IPS-18c (cell line): Measurements from ENCODE around the gene PRKAG2.
A peak's percentile ranks its signal among the peaks of the same experiment; 100 is the strongest.
"Not testable (repeated sequence)": the region's sequence is repeated elsewhere in the genome, so short reads cannot be mapped to it uniquely, and the experiment has no call there.

Experiments
- H3K4me3 ChIP-seq: 2 replicates; pipeline ENCODE4 v1.7.0; 2013; ENCODE audit warnings: low read depth, mild to moderate bottlenecking, low read length, moderate library complexity; ENCODE audit not compliant: insufficient read depth
- H3K9me3 ChIP-seq: one replicate; pipeline ENCODE4 v1.6.1; 2013; ENCODE audit warnings: mild to moderate bottlenecking, low read length, moderate library complexity; ENCODE audit not compliant: control insufficient read depth, insufficient read depth

PRKAG2 gene

GRCh38 chr7:151876899-151877777, at the start of gene PRKAG2:
TSS of gene PRKAG2 (minus strand) at chr7:151877115. CDS start at chr7:151876620, 495 bp downstream.
- Histone ChIP-seq H3K9me3 (peaks cover 2% of the 10 kb centered on the region), H3K4me3 (peak within 1 kb of the TSS; percentile 62)

- H3K4me3 ChIP-seq = no peak overlapping the region
Observed at GRCh38 chr7:151926336-151926712, 49.4 kb upstream of the PRKAG2 start.

GRCh38 chr7:151925446-151926335, 48.8 kb upstream of the PRKAG2 start:
- no peak overlapping the region for H3K4me3 ChIP-seq
- peaks cover 4% of the 10 kb centered on the region for H3K9me3 ChIP-seq

More at GRCh38 chr7:151926336-151926712, 49.4 kb upstream of the PRKAG2 start:
- peaks cover 4% of the 10 kb centered on the region for H3K9me3 ChIP-seq

GRCh38 chr7:151924508-151924907, 47.6 kb upstream of the PRKAG2 start:
- H3K9me3 ChIP-seq = peaks cover 2% of the 10 kb centered on the region
- H3K4me3 ChIP-seq = no peak overlapping the region

GRCh38 chr7:151924001-151924400, 47.1 kb upstream of the PRKAG2 start:
- Histone ChIP-seq H3K4me3 (no peak overlapping the region), H3K9me3 (peaks cover 2% of the 10 kb centered on the region)

GRCh38 chr7:151923097-151923876, 46.4 kb upstream of the PRKAG2 start:
- Histone ChIP-seq H3K4me3 (no peak overlapping the region), H3K9me3 (peaks cover 2% of the 10 kb centered on the region)

- Histone ChIP-seq H3K9me3 (peaks cover 2% of the 10 kb centered on the region), H3K4me3 (no peak overlapping the region)
Observed at GRCh38 chr7:151921451-151921850, 44.5 kb upstream of the PRKAG2 start.

- H3K4me3 ChIP-seq = no peak overlapping the region
- H3K9me3 ChIP-seq = no peaks in the 10 kb centered on the region
Observed at GRCh38 chr7:151920488-151920887, 43.6 kb upstream of the PRKAG2 start.

GRCh38 chr7:151919595-151919994, 42.7 kb upstream of the PRKAG2 start:
- Histone ChIP-seq H3K4me3 (no peak overlapping the region), H3K9me3 (no peaks in the 10 kb centered on the region)

GRCh38 chr7:151918510-151918843, 41.6 kb upstream of the PRKAG2 start:
- Histone ChIP-seq H3K4me3 (no peak overlapping the region), H3K9me3 (no peaks in the 10 kb centered on the region)

- no peak overlapping the region for H3K4me3 ChIP-seq
- H3K9me3 ChIP-seq = no peaks in the 10 kb centered on the region
Observed at GRCh38 chr7:151917791-151918509, 41.0 kb upstream of the PRKAG2 start.

- Histone ChIP-seq H3K9me3 (no peaks in the 10 kb centered on the region), H3K4me3 (no peak overlapping the region)
Observed at GRCh38 chr7:151914051-151914450, 37.1 kb upstream of the PRKAG2 start.

GRCh38 chr7:151910655-151911054, 33.7 kb upstream of the PRKAG2 start:
- not testable (repeated sequence) for H3K4me3 ChIP-seq, H3K9me3 ChIP-seq

GRCh38 chr7:151907115-151907514, 30.2 kb upstream of the PRKAG2 start:
- H3K4me3 ChIP-seq, H3K9me3 ChIP-seq: not testable (repeated sequence)

- peaks cover 2% of the 10 kb centered on the region for H3K9me3 ChIP-seq
Observed at GRCh38 chr7:151905766-151906165, 28.9 kb upstream of the PRKAG2 start.

GRCh38 chr7:151905353-151905752, 28.4 kb upstream of the PRKAG2 start:
- no peak overlapping the region for H3K4me3 ChIP-seq
- peaks cover 2% of the 10 kb centered on the region for H3K9me3 ChIP-seq

More at GRCh38 chr7:151905766-151906165, 28.9 kb upstream of the PRKAG2 start:
- H3K4me3 ChIP-seq = no peak overlapping the region

GRCh38 chr7:151904270-151904669, 27.4 kb upstream of the PRKAG2 start:
- no peak overlapping the region for H3K4me3 ChIP-seq

More at GRCh38 chr7:151904270-151904669, 27.4 kb upstream of the PRKAG2 start:
- H3K9me3 ChIP-seq = peaks cover 2% of the 10 kb centered on the region
